PC-3 (cell line): ENCODE data around the gene KAZN.

Experiments
- EZH2 ChIP-seq: fragments of 300-600 bp; sonication (generic); IDR thresholded peaks from one replicate; pipeline ENCODE4 v1.6.1; 2017; ENCODE audit warnings: antibody characterized with exemption, mild to moderate bottlenecking, low read length; ENCODE audit not compliant: unreplicated experiment
- TF ChIP-seq, protein P1 (sequence below): fragments of 300-600 bp; sonication (generic); conservative IDR thresholded peaks from 2 replicates; pipeline ENCODE4 v1.5.1; 2017; ENCODE audit warnings: antibody characterized with exemption, low read depth, mild to moderate bottlenecking, low read length

GRCh38 chr1:15056515-15057285 lies 458.2 kb downstream of the KAZN start:
- TF ChIP-seq, protein P1, sequence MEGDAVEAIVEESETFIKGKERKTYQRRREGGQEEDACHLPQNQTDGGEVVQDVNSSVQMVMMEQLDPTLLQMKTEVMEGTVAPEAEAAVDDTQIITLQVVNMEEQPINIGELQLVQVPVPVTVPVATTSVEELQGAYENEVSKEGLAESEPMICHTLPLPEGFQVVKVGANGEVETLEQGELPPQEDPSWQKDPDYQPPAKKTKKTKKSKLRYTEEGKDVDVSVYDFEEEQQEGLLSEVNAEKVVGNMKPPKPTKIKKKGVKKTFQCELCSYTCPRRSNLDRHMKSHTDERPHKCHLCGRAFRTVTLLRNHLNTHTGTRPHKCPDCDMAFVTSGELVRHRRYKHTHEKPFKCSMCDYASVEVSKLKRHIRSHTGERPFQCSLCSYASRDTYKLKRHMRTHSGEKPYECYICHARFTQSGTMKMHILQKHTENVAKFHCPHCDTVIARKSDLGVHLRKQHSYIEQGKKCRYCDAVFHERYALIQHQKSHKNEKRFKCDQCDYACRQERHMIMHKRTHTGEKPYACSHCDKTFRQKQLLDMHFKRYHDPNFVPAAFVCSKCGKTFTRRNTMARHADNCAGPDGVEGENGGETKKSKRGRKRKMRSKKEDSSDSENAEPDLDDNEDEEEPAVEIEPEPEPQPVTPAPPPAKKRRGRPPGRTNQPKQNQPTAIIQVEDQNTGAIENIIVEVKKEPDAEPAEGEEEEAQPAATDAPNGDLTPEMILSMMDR = no peak
- no peak for TF ChIP-seq EZH2
